HG03039 (cell line): ENCODE results near the gene ITPRIPL2.

Experiments
- ATAC-seq: cut with Tn5 transposase; IDR thresholded peaks from one replicate; pipeline ENCODE4 v1.9.1; 2021; ENCODE audit warnings: mild to moderate bottlenecking, moderate library complexity; ENCODE audit not compliant: unreplicated experiment

ITPRIPL2 gene

DNA sequence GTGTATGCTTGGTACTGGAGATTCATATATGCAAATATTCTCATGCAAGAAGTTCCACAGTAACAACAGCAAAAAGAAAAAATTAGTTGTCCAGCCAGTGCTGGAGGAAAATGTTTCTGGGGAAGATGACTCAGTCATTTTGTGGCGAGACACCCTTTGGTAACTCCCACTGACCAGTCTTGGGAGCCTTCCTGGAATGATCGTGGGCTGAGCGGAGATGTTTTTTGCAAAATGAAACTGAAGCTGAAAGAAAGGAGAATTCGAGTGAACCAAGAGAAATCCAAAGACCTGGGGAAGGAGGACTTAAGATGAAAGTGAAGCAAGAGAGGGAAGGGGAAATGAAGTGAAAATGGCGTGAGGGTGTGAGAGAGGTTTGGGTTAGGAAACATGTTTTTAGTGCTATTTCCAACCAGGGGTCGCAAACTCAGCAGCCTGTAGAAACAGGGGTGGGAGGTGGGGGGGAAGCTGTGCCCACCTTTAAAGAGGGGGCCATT is 5.2 kb downstream of the ITPRIPL2 start:
- ATAC-seq = no peak

- ATAC-seq = no peak
Observed at GRCh38 chr16:19119564-19119963, 5.8 kb downstream of the ITPRIPL2 start.

DNA sequence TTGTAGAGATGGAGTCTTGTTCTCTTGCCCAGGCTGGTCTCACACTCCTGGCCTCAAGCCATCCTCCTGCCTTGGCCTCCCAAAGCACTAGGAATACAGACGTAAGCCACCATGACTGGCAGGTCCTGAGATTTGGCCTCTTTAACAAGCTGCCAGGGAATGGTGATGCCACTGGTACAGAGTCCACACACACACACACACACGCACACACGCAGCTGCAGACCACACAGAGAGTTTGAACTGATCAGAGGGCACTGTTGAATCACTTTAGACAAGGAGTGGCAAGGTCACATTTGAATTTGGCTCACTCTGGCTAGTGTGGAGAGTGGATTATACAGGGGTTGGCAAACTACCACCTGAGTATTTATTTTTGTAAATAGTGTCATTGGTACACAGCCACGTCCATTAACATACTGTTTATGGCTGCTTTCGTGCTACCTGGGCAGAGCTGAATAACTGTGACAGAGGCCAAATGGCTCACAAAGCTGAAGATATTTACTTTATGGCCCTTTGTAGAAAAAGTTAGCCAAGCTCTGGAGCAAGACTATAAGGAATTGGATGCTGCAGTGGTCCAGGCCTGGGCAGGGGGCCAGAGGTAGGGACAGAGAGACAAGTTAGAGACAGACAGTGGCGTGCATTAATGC is 9.9 kb downstream of the ITPRIPL2 start:
- no peak for ATAC-seq

GRCh38 chr16:19126300-19126699 is 12.5 kb downstream of the ITPRIPL2 start:
- ATAC-seq = no peak

DNA sequence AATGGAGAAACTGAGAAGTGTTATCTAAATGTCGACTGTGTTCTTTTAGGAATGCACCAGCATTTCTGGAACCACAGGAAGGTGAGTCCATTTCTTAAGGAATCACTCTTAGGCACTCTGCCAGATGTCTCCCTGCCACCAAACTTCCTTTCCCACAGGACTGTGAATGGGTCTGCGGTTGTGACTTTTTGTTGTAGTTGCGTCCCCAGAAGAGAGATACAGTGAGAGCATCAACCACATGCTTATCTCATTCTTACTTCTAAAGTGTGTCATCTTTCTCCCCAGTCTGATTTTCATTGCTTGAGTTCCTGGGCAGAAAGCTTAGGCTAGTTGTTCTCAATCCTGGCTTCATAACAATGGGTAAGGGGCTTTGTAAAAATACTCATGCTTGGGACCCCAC is 13.4 kb downstream of the ITPRIPL2 start:
- ATAC-seq = no peak

GRCh38 chr16:19127674-19128131 is 13.9 kb downstream of the ITPRIPL2 start:
- ATAC-seq = no peak

GRCh38 chr16:19128454-19129200 is 14.9 kb downstream of the ITPRIPL2 start:
- no peak for ATAC-seq

DNA sequence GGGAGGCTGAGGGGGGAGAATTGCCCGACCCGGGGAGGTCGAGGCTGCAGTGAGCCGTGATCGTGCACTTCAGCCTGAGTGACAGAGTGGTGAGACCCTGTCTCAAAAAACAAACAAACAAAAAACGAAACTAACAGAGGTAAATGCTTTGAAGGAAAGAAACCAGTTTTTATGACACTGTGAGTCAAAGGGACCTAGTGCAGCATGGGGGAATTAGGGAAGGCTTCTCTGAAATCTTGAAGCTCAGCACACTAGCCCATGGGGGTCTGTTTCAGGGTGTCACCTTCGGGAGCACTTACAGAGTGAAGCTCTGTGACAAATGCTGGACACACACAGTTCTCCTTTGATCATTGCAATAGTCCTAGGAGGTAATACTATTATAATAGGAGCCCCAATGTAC is 16.6 kb downstream of the ITPRIPL2 start:
- ATAC-seq = no peak

DNA sequence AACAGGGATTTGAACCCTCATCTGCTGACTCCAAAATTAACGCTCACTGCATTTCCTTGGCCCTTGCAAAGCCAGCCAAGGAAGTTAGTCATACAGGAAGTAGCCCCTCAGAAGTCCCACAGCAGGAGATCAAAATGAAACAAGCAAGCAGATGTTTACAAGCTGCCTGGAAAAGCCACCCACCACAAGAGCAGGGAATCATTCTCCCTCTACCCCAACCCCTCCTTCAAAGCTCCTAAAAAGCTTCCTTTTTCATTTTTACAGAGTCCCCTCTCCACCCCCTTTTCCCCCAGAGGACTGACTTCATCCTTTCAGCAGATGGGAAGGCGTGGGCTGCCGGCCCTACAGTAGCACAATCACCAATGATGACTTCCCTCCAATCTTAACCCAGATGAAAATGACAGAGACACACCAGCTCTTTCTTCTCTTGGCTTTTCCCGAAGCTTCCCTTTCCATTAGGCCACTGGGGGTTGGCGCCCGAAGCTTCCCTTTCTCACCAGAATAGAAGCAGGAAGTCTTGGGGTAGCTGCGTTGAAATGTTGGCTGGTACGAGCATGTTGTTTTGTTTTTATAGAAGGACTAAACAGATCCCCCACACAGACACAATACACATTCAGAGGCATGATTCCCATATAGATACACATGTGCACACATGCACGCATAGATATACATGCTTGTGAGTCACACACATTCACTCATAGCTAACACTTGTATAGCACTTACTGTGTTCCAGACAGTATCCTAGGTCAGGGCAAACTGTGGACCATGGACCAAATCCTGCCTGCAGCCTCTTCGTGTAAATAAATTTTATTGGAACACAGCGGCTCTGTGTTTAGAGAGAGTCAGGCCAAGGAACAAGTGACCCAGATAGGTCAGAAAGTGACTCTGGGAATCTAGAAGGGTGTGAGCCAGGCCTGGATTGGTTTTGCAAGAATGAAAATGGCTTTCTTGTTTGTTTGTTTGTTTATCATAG is 17.4 kb downstream of the ITPRIPL2 start:
- ATAC-seq = no peak

DNA sequence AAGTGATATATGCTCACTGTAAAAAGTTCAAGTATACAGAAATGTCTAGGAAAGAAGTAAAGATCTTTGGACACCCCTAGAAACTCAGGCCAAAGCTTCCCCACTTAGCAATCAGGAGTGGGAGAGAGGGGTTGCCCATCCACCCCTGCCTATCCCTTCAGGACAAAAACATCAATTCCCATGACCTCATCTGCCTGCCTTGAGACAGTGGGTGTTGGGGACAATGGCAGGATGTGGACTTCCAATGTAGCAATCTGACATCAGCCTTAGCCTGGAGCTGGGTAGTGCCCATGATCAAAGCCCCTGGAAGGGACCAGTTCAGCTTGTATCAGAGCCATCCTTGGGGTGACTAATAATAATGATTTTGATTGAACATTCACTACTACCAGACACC is 18.1 kb downstream of the ITPRIPL2 start:
- no peak for ATAC-seq

- no peak for ATAC-seq
Observed at GRCh38 chr16:19132255-19132654, 18.5 kb downstream of the ITPRIPL2 start.

DNA sequence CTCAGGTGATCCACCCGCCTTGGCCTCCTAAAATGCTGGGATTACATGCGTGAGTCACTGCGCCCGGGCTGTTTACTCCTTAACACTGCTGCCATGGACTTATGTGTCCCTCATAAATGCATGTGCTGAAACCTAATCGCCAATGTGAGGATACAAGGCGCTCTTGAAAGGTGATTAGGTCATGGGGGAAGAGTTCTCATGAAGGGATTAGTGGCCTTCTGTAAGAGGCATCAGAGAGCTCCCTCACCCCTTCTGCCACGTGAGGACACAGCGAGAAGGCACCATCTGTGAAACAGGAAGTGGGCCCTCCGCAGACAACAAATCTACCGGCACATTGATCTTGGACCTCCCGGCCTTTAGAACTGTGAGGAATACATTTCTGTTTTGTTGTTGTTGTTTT is 19.1 kb downstream of the ITPRIPL2 start:
- ATAC-seq = no peak

GRCh38 chr16:19133600-19133999 is 19.8 kb downstream of the ITPRIPL2 start:
- ATAC-seq = no peak

DNA sequence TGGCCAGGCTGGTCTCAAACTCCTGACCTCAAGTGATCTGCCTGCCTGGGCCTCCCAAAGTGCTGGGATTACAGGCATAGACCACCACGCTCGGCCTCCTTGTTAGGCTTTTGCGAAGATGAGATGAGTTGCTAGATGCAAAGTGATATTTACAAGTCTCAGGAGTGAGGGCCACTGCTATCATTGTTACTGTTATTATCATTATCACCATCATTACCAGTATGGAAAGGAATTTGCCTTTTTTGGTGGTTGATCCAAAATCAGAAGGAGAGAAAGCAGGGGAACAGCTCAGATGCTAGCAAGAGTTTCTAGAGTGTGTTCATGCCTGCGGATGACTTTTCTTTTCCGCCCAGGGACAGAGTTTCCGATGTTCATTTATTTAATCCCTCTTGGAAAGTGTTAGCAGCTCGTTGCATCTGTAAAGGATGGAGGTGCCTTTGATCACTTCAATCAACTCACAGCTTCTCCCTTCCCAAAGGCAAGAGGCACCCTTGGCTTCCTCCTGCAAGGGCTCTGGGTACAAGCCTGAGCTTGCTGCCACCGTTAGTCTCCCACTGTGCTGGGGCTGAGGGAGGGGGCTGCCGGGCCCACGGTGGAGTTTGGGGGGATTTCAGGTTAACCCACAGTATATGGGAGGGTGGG is 21.6 kb downstream of the ITPRIPL2 start:
- ATAC-seq = no peak

DNA sequence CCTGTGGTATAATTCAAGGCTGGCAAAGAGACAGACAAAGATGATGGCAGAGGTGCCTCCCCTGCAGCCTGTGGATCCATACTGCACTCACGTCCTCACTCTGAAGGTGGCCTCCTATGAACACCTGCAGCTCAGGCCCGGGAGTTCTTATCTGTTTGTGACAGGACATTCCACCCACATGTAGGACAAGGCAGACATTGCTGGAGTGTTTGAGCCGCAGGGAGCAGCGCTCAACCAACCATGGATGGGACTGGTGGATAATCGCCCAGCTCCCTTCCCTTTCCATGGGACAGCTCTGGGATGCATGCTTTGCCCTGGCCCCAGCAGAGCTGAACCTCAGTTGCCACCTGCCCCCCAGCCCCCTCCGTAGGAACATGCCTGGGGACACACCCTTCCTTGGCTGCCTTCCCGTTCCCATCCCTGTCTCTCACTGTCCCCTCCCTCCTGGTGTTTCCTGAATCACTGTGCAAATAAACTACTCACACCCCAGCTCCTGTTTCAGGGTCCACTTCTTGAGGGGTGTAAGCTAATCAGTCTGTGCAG is 22.2 kb downstream of the ITPRIPL2 start:
- ATAC-seq = no peak

- no peak for ATAC-seq
Observed at GRCh38 chr16:19136549-19137196, 22.9 kb downstream of the ITPRIPL2 start.

DNA sequence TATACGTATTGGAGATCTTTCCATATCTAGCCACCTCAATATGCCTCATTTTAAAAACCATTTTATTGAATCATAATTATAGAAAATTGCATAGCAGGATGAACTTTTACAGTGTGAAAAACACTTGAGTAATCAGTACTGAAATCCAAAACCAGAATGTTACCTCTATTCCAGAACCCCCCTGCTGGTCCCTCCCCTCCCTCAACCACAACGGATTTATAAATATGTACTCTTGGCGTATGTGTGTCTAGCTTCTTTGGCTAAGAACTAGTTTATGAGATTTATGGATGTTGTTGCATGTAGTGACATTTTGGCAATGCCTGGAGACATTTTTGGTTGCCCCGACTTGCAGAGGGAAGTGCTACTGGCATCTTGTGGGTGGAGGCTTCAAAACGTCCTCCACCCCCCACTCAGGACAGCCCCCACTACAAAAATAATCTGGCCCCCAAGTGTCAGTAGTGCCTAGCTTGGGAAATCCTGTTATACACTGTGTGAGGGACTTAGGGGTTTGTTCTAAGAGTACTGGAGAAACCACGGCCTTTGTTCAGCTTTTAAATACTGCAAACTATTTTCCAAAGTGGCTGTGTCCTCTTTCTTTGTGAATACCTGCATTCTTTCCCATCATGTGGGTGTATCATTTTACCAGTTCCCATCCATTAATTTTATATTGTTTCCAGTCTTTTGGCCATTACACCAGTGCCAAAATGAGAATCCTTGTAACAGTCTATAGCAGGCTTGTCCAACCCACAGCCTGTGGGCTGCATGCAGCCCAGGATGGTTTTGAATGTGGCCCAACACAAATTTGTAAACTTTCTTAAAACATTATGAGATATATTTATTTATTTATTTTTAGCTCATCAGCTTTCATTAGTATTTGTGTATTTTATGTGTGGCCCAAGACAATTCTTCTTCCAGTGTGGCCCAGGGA is 23.7 kb downstream of the ITPRIPL2 start:
- no peak for ATAC-seq

- no peak for ATAC-seq
Observed at GRCh38 chr16:19138601-19139000, 24.8 kb downstream of the ITPRIPL2 start.
